GM12864 (cell line): ENCODE data around the gene FZD7.

Experiments
- DNase-seq: peaks from one replicate; pipeline ENCODE4 v3.0.0-alpha.2; 2011; ENCODE audit warnings: low read depth
- H3K4me3 ChIP-seq: 2 replicates; pipeline ENCODE4 v1.5.1; 2011; ENCODE audit warnings: mild to moderate bottlenecking, low read depth, low read length, control low read depth
- TF ChIP-seq, protein P1 (sequence below): IDR thresholded peaks from 2 replicates; pipeline ENCODE4 v1.5.1; 2011; ENCODE audit warnings: low read depth, mild to moderate bottlenecking, moderate library complexity, low read length, control low read depth, inconsistent platforms; ENCODE audit errors: missing control alignments

Gene FZD7

DNA sequence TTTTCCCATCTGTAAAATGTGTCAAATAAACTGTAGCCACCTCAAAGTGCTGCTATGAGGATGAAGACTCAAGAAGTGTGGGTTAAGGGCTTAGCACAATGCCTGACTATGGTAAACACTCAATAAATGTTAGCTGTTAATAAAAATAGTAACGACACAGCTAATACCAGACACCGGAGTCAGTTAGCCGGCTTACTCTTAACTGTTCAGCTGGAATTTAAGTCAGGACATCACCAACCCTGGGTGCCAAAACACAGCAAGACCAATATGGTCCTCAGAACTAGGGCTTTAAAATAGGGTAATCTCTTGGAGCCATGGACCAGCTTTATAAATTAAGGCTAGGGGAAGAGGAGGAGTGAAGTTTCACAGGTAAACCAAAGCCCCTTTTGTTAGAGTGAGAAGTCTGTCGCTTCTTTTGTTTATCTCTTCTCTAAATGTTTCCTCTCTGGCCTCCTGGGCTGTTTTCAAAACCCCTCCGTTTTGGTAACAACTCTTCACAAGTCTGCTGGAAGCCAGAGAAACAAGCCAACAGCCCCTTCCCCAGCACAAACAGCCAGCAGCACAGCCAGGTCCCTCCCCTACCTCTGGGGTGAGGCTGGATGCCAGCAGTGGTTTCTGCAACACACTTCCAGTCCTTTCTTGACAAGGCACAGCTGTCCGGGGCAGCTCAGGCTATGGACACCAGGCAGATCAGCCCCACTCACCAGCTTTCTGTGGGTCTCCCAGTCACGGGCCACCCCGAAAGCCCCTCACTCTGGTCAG, 13.8 kb upstream of the FZD7 start:
- no peak overlapping the region for H3K4me3 ChIP-seq
- TF ChIP-seq, protein P1, sequence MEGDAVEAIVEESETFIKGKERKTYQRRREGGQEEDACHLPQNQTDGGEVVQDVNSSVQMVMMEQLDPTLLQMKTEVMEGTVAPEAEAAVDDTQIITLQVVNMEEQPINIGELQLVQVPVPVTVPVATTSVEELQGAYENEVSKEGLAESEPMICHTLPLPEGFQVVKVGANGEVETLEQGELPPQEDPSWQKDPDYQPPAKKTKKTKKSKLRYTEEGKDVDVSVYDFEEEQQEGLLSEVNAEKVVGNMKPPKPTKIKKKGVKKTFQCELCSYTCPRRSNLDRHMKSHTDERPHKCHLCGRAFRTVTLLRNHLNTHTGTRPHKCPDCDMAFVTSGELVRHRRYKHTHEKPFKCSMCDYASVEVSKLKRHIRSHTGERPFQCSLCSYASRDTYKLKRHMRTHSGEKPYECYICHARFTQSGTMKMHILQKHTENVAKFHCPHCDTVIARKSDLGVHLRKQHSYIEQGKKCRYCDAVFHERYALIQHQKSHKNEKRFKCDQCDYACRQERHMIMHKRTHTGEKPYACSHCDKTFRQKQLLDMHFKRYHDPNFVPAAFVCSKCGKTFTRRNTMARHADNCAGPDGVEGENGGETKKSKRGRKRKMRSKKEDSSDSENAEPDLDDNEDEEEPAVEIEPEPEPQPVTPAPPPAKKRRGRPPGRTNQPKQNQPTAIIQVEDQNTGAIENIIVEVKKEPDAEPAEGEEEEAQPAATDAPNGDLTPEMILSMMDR, result no peak
- no peak for DNase-seq

DNA sequence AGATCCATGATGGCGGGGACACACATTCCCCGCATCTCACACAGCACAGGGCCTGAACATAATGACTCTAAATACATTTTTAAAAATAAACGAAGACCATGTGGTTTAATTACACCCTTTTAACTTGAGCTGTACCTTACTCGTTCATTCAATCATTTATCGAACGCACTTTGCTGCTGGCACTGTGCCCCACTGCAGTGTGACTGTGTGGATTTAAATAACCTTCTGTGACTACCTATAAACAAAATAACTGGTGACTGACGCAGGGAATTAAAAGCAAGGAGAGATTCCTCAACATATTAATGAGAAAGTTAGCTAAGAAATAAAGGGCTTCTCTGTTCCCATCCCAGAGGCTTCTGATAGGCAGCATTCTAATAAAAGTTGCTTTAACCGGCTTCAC, 10.9 kb upstream of the FZD7 start:
- TF ChIP-seq, protein P1, result no peak
- no peak overlapping the region for H3K4me3 ChIP-seq
- DNase-seq, result no peak

DNA sequence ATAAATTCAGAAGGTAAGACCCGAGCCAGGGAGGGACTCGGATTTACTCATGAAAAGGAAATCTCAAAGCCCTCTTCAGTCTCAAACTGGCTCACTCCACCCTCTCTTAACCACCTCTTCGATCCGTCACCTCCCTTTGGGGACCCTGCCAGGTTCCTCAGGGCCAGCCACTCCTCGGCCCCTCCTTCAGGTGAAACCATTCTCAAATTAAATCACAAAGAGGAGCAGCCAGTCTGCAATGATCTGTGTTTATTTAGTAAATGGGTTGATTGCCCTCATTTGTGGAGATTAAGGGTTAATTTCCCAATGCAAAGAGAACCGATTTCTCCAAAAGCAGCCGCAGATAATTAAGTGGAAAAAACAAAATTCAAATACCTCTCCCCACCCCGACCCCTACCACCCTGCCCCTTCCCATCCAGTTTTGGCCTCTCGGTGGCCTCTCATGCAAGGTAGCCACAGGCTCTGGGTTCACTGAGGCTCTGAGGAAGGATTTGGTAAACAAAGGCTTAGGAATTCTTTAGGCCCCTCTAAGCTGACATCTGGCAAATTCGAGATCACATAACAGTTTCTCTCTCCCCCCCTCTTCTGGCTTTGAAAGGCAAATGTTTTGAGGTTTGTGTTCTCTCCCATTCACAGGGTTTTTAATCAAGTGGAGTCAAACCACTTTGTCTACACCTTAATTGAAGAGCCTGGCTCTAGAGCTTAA, 10.3 kb upstream of the FZD7 start:
- TF ChIP-seq, protein P1, result no peak
- H3K4me3 ChIP-seq, result no peak overlapping the region
- DNase-seq, result no peak

DNA sequence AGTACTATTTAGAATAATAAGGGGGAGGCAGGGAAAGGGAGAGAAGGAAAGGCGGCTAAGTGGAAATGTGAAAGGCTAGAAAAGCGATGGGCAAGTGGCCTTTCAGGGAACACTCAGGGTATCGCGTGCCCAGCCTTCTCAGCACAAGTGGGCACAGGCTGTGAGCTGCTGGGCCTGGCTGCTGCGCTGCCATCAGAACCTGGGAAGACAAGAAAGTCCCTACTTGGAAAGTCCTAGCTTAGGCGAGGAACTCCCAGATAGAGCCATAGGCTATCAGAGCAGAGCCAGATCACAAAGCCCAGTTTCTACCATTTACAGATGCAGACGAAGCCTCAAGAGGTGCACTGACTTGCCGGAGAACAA, 9.8 kb upstream of the FZD7 start:
- no peak overlapping the region for H3K4me3 ChIP-seq
- TF ChIP-seq, protein P1, result no peak
- no peak for DNase-seq

DNA sequence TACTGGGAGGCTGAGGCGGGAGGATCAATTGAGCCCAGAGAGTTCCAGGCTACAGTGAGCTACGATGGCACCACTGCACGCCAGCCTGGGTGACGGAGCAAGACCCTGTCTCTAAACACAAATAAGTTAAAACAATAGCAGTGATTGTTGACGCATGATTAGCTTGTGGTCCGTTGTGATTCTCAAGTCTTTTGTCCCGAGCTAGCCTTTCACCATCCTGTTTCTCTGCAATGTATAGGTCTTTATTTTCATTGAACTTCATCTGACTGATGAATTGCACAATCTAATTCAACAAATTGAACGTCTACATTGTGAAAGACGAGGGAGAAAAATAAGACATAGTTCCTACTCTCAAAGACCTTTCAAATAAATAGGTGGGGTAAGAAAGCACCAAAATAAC, 8.8 kb upstream of the FZD7 start:
- TF ChIP-seq, protein P1, result no peak
- no peak overlapping the region for H3K4me3 ChIP-seq
- DNase-seq, result no peak

DNA sequence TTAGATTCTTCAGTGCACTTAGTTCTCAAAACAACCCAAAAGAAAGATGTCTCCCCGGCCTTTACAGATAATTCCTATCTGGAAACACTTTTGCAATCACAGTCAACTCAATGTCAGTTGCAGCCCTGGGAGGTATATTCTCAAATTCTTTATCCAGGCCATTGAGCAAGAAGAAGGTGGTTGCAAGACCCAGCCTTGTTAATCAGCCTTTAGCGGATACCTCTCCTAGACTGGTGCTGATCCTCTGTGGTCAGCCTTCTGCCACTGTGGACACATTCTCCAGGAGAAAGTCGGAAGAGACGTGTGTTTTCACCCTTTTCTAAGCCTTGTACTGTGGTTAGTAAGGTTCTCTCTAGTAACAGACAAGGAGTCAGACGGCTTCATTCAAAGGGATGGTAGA, 7.8 kb upstream of the FZD7 start:
- H3K4me3 ChIP-seq, result no peak overlapping the region
- no peak for DNase-seq
- TF ChIP-seq, protein P1, result no peak
